Fibroblast of mammary gland (primary cell): ENCODE results near the gene PKNOX1.
A peak's percentile ranks its signal among the peaks of the same experiment; 100 is the strongest.
"Not testable (repeated sequence)": the region's sequence is repeated elsewhere in the genome, so short reads cannot be mapped to it uniquely, and the experiment has no call there.

ENCODE experiments used
- DNase-seq: peaks from one replicate; pipeline ENCODE4 v3.0.0-alpha.2; 2010; ENCODE audit warnings: low read depth
- H3K4me3 ChIP-seq: 2 replicates; pipeline ENCODE4 v1.5.1; 2011; ENCODE audit warnings: low read depth, mild to moderate bottlenecking, low read length, moderate library complexity; ENCODE audit not compliant: control insufficient read depth
- CTCF ChIP-seq: conservative IDR thresholded peaks from 2 replicates; pipeline ENCODE4 v1.5.1; 2011; ENCODE audit warnings: low read depth, low read length, inconsistent platforms; ENCODE audit not compliant: control insufficient read depth, insufficient read depth

Gene PKNOX1, protein sequence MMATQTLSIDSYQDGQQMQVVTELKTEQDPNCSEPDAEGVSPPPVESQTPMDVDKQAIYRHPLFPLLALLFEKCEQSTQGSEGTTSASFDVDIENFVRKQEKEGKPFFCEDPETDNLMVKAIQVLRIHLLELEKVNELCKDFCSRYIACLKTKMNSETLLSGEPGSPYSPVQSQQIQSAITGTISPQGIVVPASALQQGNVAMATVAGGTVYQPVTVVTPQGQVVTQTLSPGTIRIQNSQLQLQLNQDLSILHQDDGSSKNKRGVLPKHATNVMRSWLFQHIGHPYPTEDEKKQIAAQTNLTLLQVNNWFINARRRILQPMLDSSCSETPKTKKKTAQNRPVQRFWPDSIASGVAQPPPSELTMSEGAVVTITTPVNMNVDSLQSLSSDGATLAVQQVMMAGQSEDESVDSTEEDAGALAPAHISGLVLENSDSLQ

DNA sequence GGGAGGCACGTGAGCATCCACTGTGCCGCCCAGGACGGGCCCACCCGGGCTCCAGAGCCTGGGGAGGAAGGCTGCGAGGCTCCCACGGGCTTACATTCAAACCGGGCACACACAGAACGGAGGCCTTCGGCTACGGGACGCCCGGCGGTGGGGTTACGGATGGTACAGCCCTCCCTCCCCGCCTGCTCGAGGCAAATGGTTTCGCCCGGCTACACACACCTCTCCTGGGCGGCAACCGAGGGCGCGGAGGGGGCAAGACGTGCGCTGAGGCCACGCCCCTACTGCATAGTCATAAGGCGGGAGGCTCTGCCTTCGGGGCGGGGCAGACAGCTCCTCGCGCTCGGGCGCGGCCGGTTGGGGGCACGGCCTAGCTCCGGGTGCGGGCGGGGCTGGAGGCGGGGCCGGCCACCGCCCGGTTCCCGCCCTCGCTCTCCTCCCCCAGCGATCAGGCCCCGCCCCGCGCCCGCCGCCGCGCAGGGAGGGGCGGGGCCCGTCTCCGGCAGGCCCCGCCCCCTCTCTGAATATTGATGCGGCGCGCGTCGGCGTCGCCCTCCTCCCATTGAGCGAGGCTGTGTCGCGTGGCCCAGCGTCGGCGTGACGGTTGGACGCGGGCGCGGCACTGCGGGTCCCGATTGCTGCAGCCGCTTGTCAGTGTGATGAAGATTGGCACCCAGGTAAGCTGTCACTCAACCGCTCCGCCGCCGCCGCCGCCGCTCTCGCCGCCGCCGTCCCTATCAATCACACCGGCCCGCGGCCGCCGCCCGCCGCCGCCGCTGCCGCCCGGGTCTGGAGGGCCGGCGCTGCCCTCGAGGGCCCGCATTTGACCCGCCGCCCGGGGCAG is at the start of gene PKNOX1:
PKNOX1 (plus strand) TSS at position 572 of the 841 bp plus-strand sequence. CDS start 29,820 bp downstream, outside the sequence.
- H3K4me3 ChIP-seq, result peak within 1 kb of the TSS; percentile 86
- peak; percentile 97 for DNase-seq
- no peak for TF ChIP-seq CTCF

DNA sequence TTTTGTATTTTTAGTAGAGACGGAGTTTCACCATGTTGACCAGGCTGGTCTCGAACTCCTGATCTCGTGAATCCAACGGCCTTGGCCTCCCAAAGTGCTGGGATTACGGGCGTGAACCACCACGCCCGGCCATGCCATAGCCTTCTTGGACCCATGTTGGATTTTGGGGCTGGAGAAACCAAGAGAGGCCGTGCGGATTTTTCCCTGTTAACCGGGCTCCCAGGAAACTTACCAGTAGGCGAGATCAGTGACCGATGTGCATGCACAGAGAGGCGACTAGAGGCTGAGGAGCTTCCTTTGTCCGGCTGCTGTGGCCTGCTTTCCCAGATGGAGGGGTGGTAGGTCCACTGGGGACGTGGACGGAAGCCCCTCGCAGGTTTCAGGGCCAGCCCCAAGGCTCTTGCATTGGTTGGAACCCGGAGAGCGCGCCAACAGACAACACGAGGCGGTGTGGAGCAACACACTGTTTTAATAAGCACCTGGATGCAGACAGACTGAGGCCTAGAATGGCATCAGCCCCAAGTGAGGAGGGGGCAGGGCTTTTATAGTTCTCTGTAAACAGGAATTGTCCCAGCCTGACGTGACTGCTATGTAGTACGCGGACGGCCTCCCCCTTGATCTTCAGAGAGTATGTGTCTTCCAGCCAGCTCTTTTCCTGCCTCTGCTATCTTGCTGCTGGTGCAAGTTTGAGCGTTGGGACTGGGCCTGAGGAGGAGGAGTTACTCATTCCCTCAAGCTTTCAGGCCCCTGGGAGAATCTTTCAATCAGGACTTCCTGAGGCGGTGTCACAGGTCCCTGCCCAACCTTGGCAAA is 49.0 kb upstream of the PKNOX1 start, which contains the start of gene ERVH48-1:
ERVH48-1 (minus strand) TSS at position 517 of the 813 bp plus-strand sequence. CDS start 6,624 bp downstream, outside the sequence.
- TF ChIP-seq CTCF, result no peak
- no peak within 1 kb of the TSS for H3K4me3 ChIP-seq
- no peak for DNase-seq

DNA sequence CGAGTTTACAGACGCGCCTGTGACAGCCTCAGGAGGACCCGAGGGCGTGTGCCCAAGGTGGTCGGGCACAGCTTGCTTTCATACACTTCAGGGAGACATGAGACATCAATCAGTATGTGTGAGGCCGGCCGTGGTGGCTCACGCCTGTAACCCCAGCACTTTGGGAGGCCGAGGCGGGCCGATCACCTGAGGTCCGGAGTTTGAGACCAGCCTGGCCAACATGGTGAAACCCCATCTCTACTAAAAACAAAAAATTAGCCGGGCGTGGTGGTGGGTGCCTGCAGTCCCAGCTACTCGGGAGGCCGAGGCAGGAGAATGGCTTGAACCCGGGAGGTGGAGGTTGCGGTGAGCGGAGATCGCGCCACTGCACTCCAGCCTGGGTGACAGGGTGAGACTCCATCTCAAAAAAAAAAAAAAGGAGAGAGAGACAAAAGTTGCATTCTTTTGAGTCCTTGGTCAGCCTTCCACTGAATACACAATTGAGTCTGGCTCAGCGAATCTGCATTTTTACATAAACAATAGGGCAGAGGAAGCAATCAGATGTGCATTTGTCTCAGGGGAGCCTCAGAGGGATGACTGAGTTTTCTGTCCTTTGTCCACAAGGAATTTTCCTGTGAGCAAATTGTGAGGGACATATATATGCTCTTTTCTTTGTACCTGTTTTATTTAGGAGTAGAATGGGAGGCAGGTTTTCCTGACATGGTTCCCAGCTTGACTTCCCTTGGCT is 46.7 kb upstream of the PKNOX1 start:
- not testable (repeated sequence) for DNase-seq, H3K4me3 ChIP-seq

- TF ChIP-seq CTCF, result no peak
- no peak for DNase-seq
- H3K4me3 ChIP-seq, result no peak overlapping the region
These were observed 44.4 kb upstream of the PKNOX1 start for GRCh38 chr21:42929969-42930368.

- TF ChIP-seq CTCF, result no peak
- no peak for DNase-seq
- no peak overlapping the region for H3K4me3 ChIP-seq
These were observed 42.7 kb upstream of the PKNOX1 start for GRCh38 chr21:42931560-42932235.

DNA sequence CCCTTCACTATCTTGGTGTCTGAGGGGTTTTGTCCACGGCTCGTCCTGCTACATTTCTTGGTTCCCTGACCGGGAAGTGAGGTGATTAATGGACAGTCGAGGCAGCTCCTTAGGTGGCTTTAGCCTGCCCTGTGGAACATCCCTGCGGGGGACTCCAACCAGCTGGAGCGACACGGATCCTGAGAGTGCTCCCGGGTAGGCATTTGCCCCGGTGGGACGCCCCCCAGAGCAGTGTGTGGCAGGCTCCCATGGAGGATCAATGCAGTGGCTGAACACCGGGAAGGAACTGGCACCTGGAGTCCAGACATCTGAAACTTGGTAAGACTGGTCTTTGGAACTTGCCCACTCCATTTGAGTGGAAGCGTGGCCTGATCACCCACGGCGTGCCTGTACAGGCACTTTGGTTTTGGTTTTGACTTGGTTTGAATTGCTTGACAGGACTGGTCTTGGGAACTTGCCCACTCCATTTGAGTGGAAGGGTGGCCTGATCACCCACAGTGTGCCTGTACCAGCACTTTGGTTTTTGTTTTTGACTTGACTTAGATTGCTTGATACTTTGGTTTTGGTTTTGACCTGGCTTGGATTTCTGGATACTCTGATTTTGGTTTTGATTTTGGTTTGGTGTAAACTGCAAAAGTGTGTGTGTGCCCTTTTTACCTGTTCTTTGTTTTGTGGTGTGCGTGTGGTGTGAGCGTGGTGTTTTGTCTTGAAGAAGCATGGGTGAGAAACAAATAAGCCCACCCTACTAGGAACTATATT is 41.8 kb upstream of the PKNOX1 start:
- not testable (repeated sequence) for H3K4me3 ChIP-seq, DNase-seq

DNA sequence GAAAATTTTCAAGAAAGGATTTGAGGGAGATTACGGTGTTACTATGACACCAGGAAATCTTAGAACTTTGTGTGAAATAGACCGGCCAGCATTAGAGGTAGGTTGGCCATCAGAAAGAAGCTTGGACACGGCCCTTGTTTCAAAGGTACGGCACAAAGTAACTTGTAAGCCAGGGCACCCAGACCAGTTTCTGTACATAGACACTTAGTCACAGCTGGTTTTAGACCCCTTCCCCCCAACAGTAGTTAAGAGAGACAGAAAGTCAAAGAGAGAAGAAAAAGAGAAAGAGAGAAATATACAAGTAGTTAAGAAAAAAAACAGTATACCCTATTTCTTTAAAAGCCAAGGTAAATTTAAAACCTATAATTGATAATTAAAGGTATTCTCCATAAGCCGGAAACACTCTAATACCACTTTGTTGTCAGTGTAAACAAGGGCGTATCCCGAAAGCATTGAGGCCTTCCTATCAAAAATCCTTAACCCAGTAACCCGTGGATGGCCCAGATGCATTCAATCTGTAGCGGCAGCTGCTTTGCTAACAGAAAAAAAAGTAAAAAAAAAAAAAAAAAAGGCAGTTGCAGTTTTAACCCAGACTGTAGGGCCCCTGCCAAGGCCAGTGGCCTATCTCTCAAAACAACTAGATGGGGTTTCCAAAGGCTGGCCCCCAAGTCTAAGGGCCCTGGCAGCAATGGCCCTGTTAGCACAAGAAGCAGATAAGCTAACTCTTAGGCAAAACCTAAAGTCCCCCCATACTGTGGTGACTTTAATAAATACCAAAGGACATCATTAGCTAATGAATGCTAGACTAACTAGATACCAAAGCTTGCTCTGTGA is 41.0 kb upstream of the PKNOX1 start:
- H3K4me3 ChIP-seq, DNase-seq: not testable (repeated sequence)

DNA sequence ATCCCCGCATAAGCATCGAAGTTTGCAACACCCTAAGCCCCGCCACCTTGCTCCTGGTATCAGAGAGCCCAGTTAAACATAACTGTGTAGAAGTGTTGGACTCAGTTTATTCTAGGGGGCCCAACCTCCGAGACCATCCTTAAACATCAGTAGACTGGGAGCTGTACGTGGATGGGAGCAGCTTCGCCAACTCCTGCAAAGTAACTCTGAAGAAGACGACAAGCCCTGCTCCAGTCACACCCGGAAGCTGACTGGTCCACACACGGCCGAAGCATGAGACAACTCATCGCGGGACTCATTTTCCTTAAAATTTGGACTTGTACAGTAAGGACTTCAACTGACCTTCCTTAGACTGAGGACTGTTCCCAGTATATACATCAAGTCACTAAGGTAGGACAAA is 40.4 kb upstream of the PKNOX1 start:
- not testable (repeated sequence) for DNase-seq, H3K4me3 ChIP-seq

DNA sequence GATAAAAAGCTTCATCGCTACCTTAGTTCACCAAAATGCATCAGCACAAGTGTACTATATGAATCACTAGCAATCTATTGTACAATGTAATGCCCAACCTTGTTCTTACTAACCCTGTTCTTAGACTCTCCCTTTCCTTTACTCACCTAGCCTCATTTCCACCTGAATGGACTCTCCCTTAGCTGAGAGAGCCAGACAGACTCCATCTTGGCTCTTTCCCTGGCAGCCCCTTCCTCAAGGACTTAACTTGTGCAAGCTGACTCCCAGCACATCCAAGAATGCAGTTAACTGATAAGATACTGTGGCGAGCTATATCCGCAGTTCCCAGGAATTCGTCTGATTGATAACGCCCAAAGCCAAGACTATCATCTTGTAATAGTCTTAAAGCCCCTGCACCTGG is 38.0 kb upstream of the PKNOX1 start:
- not testable (repeated sequence) for H3K4me3 ChIP-seq, DNase-seq
